LNCaP clone FGC (cell line): ENCODE data around the gene ABCG4.

Experiments
- DNase-seq: peaks from one replicate; pipeline ENCODE4 v3.0.0-alpha.2; 2011; ENCODE audit warnings: low read depth
- H3K4me3 ChIP-seq: 2 replicates; pipeline ENCODE4 v1.5.1; 2011; ENCODE audit warnings: mild to moderate bottlenecking, low read depth, low read length, control low read depth
- CTCF ChIP-seq: IDR thresholded peaks from 2 replicates; pipeline ENCODE4 v1.5.1; 2012; ENCODE audit warnings: mild to moderate bottlenecking; ENCODE audit not compliant: control insufficient read depth, insufficient read depth; ENCODE audit errors: extremely low read depth

ABCG4 gene

DNA sequence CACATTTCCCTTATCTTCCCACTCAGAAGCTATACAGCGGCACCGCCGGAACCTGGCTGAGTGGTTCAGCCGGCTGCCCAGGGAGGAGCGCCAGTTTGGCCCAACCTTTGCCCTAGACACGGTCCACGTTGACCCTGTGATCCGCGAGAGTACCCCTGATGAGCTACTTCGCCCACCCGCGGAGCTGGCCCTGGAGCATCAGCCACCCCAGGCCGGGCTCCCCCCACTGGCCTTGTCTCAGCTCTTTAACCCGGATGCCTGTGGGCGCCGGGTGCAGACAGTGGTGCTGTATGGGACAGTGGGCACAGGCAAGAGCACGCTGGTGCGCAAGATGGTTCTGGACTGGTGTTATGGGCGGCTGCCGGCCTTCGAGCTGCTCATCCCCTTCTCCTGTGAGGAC is 24.6 kb downstream of the ABCG4 start:
- no peak for TF ChIP-seq CTCF
- no peak overlapping the region for H3K4me3 ChIP-seq
- no peak for DNase-seq

GRCh38 chr11:119175493-119176077 is 26.7 kb downstream of the ABCG4 start:
- TF ChIP-seq CTCF = no peak

GRCh38 chr11:119178166-119178680 is 29.4 kb downstream of the ABCG4 start:
- no peak for DNase-seq
- no peak overlapping the region for H3K4me3 ChIP-seq

More at GRCh38 chr11:119175493-119176077, 26.7 kb downstream of the ABCG4 start:
- no peak overlapping the region for H3K4me3 ChIP-seq
- no peak for DNase-seq

DNA sequence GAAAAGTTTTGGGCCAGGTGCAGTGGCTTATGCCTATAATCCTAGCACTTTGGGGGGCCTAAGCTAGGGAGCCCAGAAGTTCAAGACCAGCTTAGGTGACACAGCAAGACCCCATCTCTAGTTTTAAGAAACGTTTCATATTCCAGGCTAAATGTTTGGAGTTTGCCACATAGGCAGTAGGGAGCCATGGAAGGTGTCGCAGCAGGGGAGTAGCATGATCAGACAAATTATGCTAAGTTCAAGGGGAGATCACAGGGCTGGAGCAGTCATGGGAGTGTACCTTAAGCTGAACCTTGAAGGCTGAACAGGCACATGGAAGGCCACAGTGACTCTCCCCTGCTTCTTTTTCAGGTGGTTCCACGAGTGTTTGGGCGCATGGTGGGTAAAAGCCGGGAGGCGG is 30.5 kb downstream of the ABCG4 start:
- no peak for DNase-seq
- no peak for TF ChIP-seq CTCF
- no peak overlapping the region for H3K4me3 ChIP-seq

More at GRCh38 chr11:119178166-119178680, 29.4 kb downstream of the ABCG4 start:
- no peak for TF ChIP-seq CTCF

GRCh38 chr11:119179983-119180382 is 31.1 kb downstream of the ABCG4 start:
- no peak overlapping the region for H3K4me3 ChIP-seq
- TF ChIP-seq CTCF = no peak
- no peak for DNase-seq

GRCh38 chr11:119180729-119181676 is 32.2 kb downstream of the ABCG4 start:
- no peak overlapping the region for H3K4me3 ChIP-seq
- no peak for TF ChIP-seq CTCF
- DNase-seq = no peak
